Common myeloid progenitor, CD34-positive (primary cell): Measurements from ENCODE around the gene PNPLA8.

ENCODE experiments used
- CTCF ChIA-PET: fragments of 350-600 bp; sonication (Branson Sonifier 250); formaldehyde crosslinking; loops from one replicate; lab custom pipeline; 2021; ENCODE audit warnings: antibody characterized with exemption; lab: Charles Lee
- POLR2A ChIA-PET: fragments of 350-600 bp; sonication (Branson Sonifier 250); formaldehyde crosslinking; loops from one replicate; lab custom pipeline; 2021; ENCODE audit warnings: antibody characterized with exemption; lab: Charles Lee
- DNase-seq, 3 donors: peaks; one replicate each; pipeline versions ENCODE4 v3.0.0 to v3.0.0-alpha.2; 2013
- H3K27ac ChIP-seq, 2 experiments: 1 replicate in 1 of 2; 2 replicates in 1 of 2; pipeline ENCODE4 v1.7.0; 2013; ENCODE audit warnings: inconsistent platforms in 2 of 2, low read length in 2 of 2, mild to moderate bottlenecking in 2 of 2, low read depth in 1 of 2, moderate library complexity in 1 of 2; ENCODE audit not compliant: severe bottlenecking in 2 of 2, insufficient read depth in 1 of 2, poor library complexity in 1 of 2
- H3K27me3 ChIP-seq, 5 experiments: replicated peaks in 2 of 5; 1 replicate in 3 of 5; 2 replicates in 2 of 5; pipeline versions ENCODE4 v1.6.1 to v1.7.0; 2013; ENCODE audit warnings: low read length in 4 of 5, mild to moderate bottlenecking in 2 of 5, moderate library complexity in 2 of 5, inconsistent platforms in 1 of 5; ENCODE audit not compliant: insufficient read depth in 5 of 5, control insufficient read depth in 4 of 5
- H3K36me3 ChIP-seq, 4 experiments: 1 replicate in 2 of 4; 2 replicates in 2 of 4; pipeline versions ENCODE4 v1.6.1 to v1.7.0; 2013; ENCODE audit warnings: low read length in 3 of 4, control low read depth in 1 of 4, mild to moderate bottlenecking in 1 of 4; ENCODE audit not compliant: control insufficient read depth in 4 of 4, insufficient read depth in 4 of 4
- H3K4me1 ChIP-seq, 4 experiments: 1 replicate in 3 of 4; 2 replicates in 1 of 4; pipeline versions ENCODE4 v1.6.1 to v1.7.1; 2013; ENCODE audit warnings: low read length in 3 of 4, mild to moderate bottlenecking in 3 of 4, control low read depth in 1 of 4, inconsistent platforms in 1 of 4, moderate library complexity in 1 of 4; ENCODE audit not compliant: control insufficient read depth in 4 of 4, insufficient read depth in 4 of 4; ENCODE audit errors: control extremely low read depth in 1 of 4
- H3K4me3 ChIP-seq, 7 experiments: 1 replicate in 4 of 7; 2 replicates in 3 of 7; pipeline versions ENCODE4 v1.5.1 to v1.7.0; 2013; ENCODE audit warnings: mild to moderate bottlenecking in 7 of 7, low read length in 6 of 7, moderate library complexity in 6 of 7, inconsistent platforms in 2 of 7, low read depth in 2 of 7, control low read depth in 1 of 7; ENCODE audit not compliant: insufficient read depth in 4 of 7, control insufficient read depth in 1 of 7; ENCODE audit errors: extremely low read depth in 1 of 7
- H3K9me3 ChIP-seq, 5 experiments: 1 replicate in 4 of 5; 2 replicates in 1 of 5; pipeline versions ENCODE4 v1.6.1 to v1.7.1; 2013; ENCODE audit warnings: low read length in 4 of 5, mild to moderate bottlenecking in 2 of 5, inconsistent platforms in 1 of 5, low read depth in 1 of 5, moderate library complexity in 1 of 5; ENCODE audit not compliant: control insufficient read depth in 4 of 5, insufficient read depth in 2 of 5; ENCODE audit errors: control extremely low read depth in 1 of 5
- WGBS: methylation state at CpG from one replicate; pipeline ENCODE4 v1.1.5; 2013; ENCODE audit not compliant: insufficient coverage; 5-methylcytosine and 5-hydroxymethylcytosine counted together

The PNPLA8 gene

DNA sequence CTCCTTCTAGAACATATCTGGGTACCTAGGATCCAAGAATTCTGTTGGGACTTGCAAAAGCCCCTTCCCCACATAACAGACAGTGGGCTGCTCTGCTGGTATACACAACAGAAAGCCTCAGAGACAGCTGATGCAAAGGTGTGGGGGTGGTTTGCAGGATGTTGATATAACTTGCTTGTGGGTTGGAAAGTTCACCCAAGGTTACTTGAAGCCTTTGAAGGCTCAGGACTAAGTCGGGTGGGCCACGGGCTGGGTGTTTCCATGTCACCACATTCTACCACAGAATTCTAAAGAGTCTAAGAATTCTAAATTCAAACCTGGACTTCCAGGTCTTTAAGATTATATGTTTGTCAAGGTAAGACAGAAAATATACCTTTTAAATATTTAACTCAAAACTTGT is 62.3 kb downstream of the PNPLA8 start:
- Histone ChIP-seq H3K9me3 (no peaks in the 10 kb centered on the region), H3K4me1 (no peaks in the 10 kb centered on the region), H3K27me3 (peaks cover under 1 to 68% (median 11%) of the 10 kb centered on the region in 5 experiments), H3K36me3 (no peaks in the 10 kb centered on the region), H3K27ac (no peak overlapping the region), H3K4me3 (no peak overlapping the region)
- ChIA-PET CTCF (no interaction called here), POLR2A (no interaction called here)
- no CpG with 5 or more reads among the region's 2 CpGs for WGBS
- DNase-seq = no peak

- DNase-seq = no peak
- CTCF ChIA-PET = interaction anchor here (0.6 to 1.8 kb wide), 2 partner anchors 77 to 283 kb away, joined by 3 to 8 read pairs; no protein-coding TSS in a partner anchor
- no peaks in the 10 kb centered on the region for H3K9me3 ChIP-seq
- H3K36me3 ChIP-seq = no peaks in the 10 kb centered on the region
- H3K4me1 ChIP-seq = peaks cover 0 to 3% (median under 1%) of the 10 kb centered on the region in 4 experiments
- POLR2A ChIA-PET = no interaction called here
- 100% methylated on average over 3 of the region's 3 CpGs for WGBS
- peaks cover 10 to 80% (median 24%) of the 10 kb centered on the region in 5 experiments for H3K27me3 ChIP-seq
- H3K4me3 ChIP-seq = no peak overlapping the region
- no peak overlapping the region for H3K27ac ChIP-seq
These were observed 64.1 kb downstream of the PNPLA8 start for GRCh38 chr7:108461840-108462239.

DNA sequence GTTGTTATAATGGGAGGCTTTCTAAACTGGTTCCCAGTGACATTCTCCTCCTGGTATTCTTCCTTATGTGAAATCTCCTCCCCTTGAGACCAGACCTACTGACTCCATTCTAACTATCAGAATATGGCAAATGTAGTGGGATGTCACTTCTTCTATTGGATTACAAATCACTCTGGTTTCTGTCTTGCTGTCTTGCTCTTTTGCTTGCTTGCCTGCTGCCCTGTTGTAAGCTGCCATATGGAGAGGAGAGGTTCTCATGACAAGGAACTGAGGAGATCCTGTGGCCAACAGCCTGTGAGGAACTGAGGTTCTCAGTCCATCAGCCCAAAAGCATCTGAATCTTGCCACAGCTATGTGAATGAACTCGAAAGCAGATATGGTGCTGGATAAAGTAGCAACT is 65.0 kb downstream of the PNPLA8 start:
- CTCF ChIA-PET = interaction anchor here (0.7 to 1.8 kb wide), 4 partner anchors 13 to 286 kb away, joined by 3 to 8 read pairs (median 3); no protein-coding TSS in a partner anchor
- 100% methylated on average over 1 of the region's 1 CpG for WGBS

GRCh38 chr7:108459922-108460551 is 65.9 kb downstream of the PNPLA8 start:
- Histone ChIP-seq H3K27ac (no peak overlapping the region), H3K4me3 (no peak overlapping the region), H3K36me3 (no peaks in the 10 kb centered on the region), H3K9me3 (no peaks in the 10 kb centered on the region), H3K4me1 (peaks cover 0 to 16% (median 14%) of the 10 kb centered on the region in 4 experiments), H3K27me3 (peaks cover 10 to 87% (median 30%) of the 10 kb centered on the region in 5 experiments)
- DNase-seq = peak; percentile 39 to 58 (median 54)
- CTCF ChIA-PET = interaction anchor here (0.6 to 2.1 kb wide), 11 partner anchors 10 to 285 kb away, joined by 3 to 7 read pairs (median 4); no protein-coding TSS in a partner anchor
- POLR2A ChIA-PET = no interaction called here
- WGBS = 57% methylated on average over 1 of the region's 3 CpGs

More for the DNA sequence above, 65.0 kb downstream of the PNPLA8 start:
- no peak for DNase-seq
- Histone ChIP-seq H3K36me3 (no peaks in the 10 kb centered on the region), H3K4me3 (no peak overlapping the region), H3K9me3 (no peaks in the 10 kb centered on the region), H3K4me1 (peaks cover 0 to 7% (median 5%) of the 10 kb centered on the region in 4 experiments), H3K27ac (no peak overlapping the region), H3K27me3 (peaks cover 10 to 82% (median 24%) of the 10 kb centered on the region in 5 experiments)
- POLR2A ChIA-PET = no interaction called here

DNA sequence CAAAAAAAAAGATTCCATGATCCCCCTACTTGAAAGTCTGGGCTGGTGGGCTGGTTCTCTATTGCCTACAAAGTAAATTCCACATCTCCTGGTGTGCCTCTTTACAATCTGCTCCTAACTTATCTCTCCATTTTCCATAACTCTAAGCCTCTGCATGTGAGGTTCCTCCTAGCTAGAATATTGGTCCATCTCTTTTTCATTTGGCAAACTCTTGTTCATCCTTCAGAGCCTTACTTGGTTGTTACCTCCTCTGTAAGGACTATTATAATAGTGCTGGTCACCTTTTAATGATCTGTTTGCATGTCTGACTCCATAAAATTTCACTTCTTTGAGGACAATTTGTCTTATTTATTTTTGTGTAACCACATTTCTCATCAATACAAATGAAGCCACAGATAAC is 68.1 kb downstream of the PNPLA8 start:
- no peak for DNase-seq
- H3K4me3 ChIP-seq = no peak overlapping the region
- peaks cover 26 to 90% (median 42%) of the 10 kb centered on the region in 5 experiments for H3K27me3 ChIP-seq
- peaks cover 0 to 22% (median 21%) of the 10 kb centered on the region in 4 experiments for H3K4me1 ChIP-seq
- no peaks in the 10 kb centered on the region for H3K9me3 ChIP-seq
- no peak overlapping the region for H3K27ac ChIP-seq
- CTCF ChIA-PET = interaction anchor here (0.8 to 2.1 kb wide), 3 partner anchors 19 to 279 kb away, joined by 3 to 4 read pairs (median 3); no protein-coding TSS in a partner anchor
- no peaks in the 10 kb centered on the region for H3K36me3 ChIP-seq
- POLR2A ChIA-PET = interaction anchor here (0.7 kb wide), 1 partner anchor 11 kb away, joined by 6 read pairs; no protein-coding TSS in a partner anchor

DNA sequence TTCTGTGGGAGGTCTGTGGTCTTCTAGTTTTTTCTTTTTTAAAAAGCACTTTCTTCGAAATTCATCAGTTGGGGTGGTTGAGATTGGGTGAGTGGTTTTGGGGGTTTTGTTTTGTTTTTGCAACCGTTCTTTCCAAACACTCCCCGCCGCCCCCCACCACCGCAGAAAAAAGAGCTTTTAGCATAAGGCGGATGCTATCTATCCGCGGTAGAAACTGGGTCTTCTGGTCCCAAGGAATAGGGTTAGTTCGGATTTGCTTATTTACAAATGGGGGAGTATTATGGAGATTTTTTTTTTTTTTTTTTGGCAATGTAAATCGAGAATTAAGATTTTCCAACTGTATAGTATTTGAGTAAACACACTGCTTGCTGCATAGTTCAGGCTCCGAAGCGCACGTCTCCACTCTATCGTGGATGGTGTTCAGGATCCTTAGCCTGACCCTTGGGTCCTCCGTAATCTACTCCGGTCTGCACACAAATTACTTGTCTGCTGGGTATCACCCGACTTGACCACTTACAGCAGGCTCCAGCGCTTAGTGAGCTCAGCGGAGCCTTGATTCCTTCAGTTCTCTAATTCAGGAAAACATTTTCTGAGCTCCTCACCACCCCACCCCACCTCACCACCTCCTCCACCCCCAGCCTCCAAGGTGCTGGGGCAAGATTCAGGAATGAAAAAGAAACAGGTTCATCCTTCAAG is 68.9 kb downstream of the PNPLA8 start:
- peaks cover 29 to 95% (median 50%) of the 10 kb centered on the region in 5 experiments for H3K27me3 ChIP-seq
- 14% methylated on average over 9 of the region's 19 CpGs for WGBS
- no peak for DNase-seq
- H3K9me3 ChIP-seq = no peaks in the 10 kb centered on the region
- no peak overlapping the region for H3K4me3 ChIP-seq
- H3K4me1 ChIP-seq = peaks cover 0 to 22% (median 21%) of the 10 kb centered on the region in 4 experiments
- CTCF ChIA-PET = interaction anchor here (0.8 to 1.2 kb wide), 2 partner anchors 18 to 274 kb away, joined by 3 read pairs; no protein-coding TSS in a partner anchor
- no peak overlapping the region for H3K27ac ChIP-seq
- H3K36me3 ChIP-seq = no peaks in the 10 kb centered on the region
- POLR2A ChIA-PET = interaction anchor here (0.5 kb wide), 1 partner anchor 485 kb away, joined by 3 read pairs; no protein-coding TSS in a partner anchor
